HG03097 (cell line): ENCODE data around the gene ADCY9.

Experiments used
- ATAC-seq: cut with Tn5 transposase; IDR thresholded peaks from one replicate; pipeline ENCODE4 v1.9.1; 2021; ENCODE audit not compliant: unreplicated experiment, low FRiP score

The ADCY9 gene

GRCh38 chr16:4009177-4009576, 107.1 kb downstream of the ADCY9 start:
- ATAC-seq: no peak

- ATAC-seq: no peak
These were observed 108.1 kb downstream of the ADCY9 start for GRCh38 chr16:4008116-4008515.

GRCh38 chr16:4006397-4006999, 109.7 kb downstream of the ADCY9 start:
- no peak for ATAC-seq

DNA sequence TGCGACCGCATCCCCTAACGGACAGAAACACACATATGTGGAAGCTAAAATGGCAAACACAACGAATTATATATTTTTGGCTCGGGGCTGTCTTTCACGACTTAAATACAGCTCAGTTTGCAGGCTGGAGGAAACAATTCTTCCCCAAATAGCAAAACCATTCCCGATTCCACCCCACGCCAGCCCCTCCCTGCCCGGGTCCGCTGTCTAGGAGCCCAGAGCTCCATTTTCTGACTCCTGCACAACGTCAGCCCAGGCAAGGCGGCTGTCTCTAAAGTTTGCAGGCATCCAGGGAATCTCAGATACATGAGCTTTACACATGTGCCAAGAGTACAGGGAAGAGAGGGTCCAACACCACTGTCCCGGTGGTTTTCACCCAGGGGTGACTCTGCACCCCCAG, 110.5 kb downstream of the ADCY9 start:
- no peak for ATAC-seq

DNA sequence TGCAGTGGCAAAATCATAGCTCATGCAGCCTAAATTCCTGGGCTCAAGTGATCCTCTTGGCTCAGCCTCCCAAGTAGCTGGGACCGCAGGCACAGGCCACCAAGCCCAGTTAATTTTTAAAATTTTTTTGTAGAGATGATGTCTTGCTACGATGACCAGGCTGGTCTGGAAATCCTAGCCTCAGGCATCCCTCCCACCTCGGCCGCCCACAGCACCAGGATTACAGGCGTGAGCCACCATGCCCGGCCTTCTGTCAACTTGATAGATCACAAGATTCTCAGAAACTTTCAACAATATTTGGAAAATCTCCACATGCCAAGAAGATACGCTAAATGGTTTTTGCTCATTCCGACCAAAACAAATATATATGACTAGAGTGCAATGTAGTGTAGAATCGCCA, 111.0 kb downstream of the ADCY9 start:
- no peak for ATAC-seq

GRCh38 chr16:4004206-4004605, 112.0 kb downstream of the ADCY9 start:
- no peak for ATAC-seq

DNA sequence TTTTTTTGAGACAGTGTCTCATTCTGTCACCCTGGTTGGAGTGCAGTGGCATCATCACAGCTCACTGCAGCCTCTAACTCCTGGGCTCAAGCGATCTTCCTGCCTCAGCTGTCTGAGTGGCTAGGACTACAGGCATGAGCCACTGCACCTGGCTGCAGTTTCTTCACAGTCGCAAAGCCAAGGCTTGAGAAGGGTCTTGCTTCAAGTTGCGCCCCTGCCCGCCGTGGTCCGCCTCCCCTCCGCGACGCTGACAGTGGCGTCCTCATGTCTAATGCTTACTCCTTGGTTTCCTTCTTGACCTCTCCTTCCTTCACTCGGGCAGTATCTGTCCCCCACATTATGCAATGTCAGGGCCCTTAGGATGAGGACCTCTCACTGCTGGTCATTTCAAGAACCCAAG, 112.7 kb downstream of the ADCY9 start:
- no peak for ATAC-seq

DNA sequence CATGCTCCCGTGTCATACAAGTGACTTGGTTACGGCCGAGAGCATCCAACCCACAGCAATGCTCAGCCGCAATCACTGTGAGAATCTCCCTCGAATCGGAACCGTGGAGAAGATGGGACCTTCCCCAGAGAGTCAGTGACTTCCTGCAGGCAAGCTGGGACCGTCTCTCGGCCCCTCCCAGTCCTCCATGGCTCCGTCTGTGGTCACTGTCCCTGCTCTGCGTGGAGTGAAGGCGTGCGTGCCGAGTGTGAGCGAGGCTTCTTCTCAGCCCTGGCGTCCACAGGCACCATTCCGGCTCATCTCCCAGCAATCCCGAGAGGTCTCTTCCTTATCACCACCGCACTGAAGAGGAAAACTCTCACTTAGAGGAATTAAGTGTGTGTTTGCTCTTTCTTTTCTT, 113.1 kb downstream of the ADCY9 start:
- ATAC-seq: no peak

GRCh38 chr16:4002121-4002520, 114.1 kb downstream of the ADCY9 start:
- ATAC-seq: no peak

- no peak for ATAC-seq
These were observed 116.5 kb downstream of the ADCY9 start for GRCh38 chr16:3999479-4000325.

DNA sequence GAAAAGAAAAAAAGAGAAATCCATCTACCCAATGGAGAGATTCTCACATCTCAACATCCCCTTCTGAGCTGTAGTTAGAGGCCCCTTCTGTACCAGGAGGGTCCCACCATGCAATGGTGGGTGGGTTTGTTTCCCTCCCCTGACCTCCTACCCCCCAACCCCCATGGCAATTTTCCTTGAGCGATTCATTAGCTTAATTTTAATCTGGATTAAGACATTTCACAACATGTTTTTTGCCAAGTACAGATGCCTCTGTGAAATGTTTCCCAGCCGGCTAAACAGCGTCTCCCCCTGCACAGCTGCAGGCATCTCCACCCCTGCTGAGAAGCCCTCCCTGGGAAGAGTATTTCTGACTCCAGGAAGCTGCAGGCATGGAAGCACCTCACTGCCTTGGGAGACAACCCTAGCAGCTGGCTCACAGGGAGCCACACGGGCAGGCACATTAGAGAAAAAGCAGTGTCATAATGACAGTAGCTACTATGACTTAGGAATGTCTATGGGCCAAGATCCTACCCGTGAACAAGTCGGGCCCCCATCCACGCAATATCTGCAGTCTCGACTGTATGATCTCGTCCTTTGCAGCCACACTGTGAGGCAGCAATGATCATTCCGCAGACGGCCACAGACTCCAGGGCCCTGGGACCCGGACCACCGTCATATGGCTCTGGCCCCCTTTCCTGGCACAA, 117.3 kb downstream of the ADCY9 start:
- no peak for ATAC-seq

DNA sequence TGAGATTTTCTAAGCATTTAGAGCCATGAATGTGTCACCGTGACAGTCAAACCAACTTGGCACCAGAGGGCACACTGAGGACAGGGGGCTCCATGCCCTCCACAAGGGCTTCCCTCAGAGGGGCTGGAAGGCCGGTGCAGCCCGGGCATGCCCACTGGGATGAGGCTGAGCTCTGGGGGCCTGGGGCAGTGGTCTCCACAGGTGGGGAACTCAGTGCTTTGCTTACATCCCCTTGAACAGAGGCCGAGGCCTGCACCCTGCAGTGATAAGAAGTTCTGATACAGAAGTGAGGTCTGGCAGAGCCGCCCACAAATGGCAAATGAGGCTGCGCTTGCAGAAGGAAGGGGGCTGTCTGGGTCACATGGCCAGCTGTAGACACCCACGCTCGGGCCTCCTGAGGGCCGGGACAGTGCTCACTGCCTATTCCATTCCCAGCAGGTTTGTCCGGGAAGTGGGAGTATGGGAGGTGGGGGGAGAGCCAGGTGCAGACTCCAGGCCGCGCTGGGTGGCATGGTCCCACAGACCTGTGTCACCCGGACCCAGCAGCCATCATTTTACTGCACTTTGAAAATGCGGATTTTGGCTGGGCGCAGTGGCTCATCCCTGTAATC, 118.9 kb downstream of the ADCY9 start:
- no peak for ATAC-seq

- ATAC-seq: no peak
These were observed 121.2 kb downstream of the ADCY9 start for GRCh38 chr16:3995001-3995400.

DNA sequence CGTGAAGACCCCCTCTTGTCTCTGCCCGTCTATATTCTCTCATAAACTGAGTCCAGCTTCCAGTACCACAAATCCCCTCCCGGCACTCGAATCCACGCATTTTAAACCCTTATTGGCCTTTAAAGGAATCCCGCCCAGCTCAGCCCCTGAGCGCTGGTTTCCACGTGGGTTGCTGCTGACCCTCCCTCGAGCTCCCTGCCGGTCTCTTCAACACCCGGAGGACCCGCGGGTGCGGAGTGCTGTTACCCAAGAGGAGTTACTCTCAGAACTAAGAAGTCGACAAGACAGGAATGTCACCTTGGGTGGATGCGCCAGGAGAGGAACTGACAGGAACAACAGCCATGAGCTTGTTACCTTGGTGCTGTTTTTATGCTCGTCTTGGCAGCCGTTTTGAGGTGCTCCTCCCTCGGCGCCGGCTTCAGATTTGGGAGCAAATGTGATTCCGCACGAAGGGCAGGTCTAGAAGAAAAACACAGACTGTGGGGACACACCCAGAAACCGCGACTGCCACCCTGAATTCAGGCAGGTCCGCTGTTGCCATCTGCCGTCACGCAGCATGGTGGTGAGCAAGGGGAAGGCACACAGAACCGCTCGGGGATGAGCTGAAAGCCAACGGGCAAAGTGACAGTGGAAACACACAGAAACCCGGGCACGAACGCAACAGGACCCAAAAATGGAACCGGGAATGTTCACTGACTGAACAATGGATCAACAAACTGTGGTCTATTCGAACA, 123.0 kb downstream of the ADCY9 start:
- no peak for ATAC-seq

- no peak for ATAC-seq
These were observed 123.8 kb downstream of the ADCY9 start for GRCh38 chr16:3992297-3993051.

DNA sequence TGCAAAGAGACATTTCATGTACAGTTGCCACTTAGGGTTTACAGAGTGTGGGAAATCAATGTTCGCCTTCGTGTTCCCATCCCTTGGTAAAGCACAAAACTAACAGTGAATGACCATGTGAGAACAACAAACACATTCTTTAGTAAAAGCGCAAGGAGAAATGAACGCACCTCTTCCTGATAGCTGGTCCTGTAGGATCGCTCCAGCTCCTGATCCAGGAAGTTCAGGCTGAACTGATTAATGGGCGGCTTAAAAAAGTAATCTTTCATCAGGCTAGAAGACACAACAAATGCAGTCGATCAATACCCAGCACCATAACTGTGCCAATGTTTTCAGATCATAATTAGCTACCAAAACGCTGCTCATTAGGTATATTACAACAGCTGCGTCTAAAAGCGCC, 127.4 kb downstream of the ADCY9 start:
- no peak for ATAC-seq

GRCh38 chr16:3988011-3988410, 128.2 kb downstream of the ADCY9 start:
- no peak for ATAC-seq

GRCh38 chr16:3987231-3987630, 129.0 kb downstream of the ADCY9 start:
- ATAC-seq: no peak

GRCh38 chr16:3986235-3986544, 130.1 kb downstream of the ADCY9 start:
- ATAC-seq: no peak
